HepG2 (cell line): ENCODE measurements around the gene TANGO6. TPM values are rescaled to one million over a fixed set of nuclear protein-coding genes. Genes with fewer than 3 reads are reported as not detected.

ENCODE experiments used
- ELF4 ChIP-seq: sonication (generic); formaldehyde crosslinking; IDR thresholded peaks from 2 replicates; pipeline ENCODE4 v1.5.0; 2020; ENCODE audit warnings: missing genetic modification reagents, mild to moderate bottlenecking, moderate library complexity, borderline replicate concordance
- GABPB1 ChIP-seq: IDR thresholded peaks from 2 replicates; pipeline ENCODE4 v1.6.1; 2016; ENCODE audit warnings: mild to moderate bottlenecking, missing genetic modification reagents, moderate library complexity, missing compliant biosample characterization
- GTF2F1 ChIP-seq: fragments of 150-350 bp; IDR thresholded peaks from 2 replicates; pipeline ENCODE4 v1.6.1; 2014; ENCODE audit warnings: low read length
- HBP1 ChIP-seq: IDR thresholded peaks from 2 replicates; pipeline ENCODE4 v1.6.1; 2016; ENCODE audit warnings: low read depth, control low read depth
- MBD4 ChIP-seq: IDR thresholded peaks from 2 replicates; pipeline ENCODE4 v1.6.1; 2012; ENCODE audit warnings: low read length, inconsistent platforms, borderline replicate concordance
- POGK ChIP-seq: sonication (generic); formaldehyde crosslinking; conservative IDR thresholded peaks from 2 replicates; pipeline ENCODE4 v1.8.0; 2022; ENCODE audit warnings: mild to moderate bottlenecking, moderate library complexity, missing genetic modification reagents
- TRIM22 ChIP-seq: fragments of 450-650 bp; IDR thresholded peaks from 2 replicates; pipeline ENCODE4 v1.6.1; 2017
- ZKSCAN1 ChIP-seq: fragments of 150-350 bp; IDR thresholded peaks from 2 replicates; pipeline ENCODE4 v1.6.1; 2014; ENCODE audit warnings: low read length
- ZNF225 ChIP-seq: sonication (generic); formaldehyde crosslinking; IDR thresholded peaks from 2 replicates; pipeline ENCODE4 v1.4.0; 2020; ENCODE audit warnings: mild to moderate bottlenecking, missing genetic modification reagents
- polyA plus RNA-seq, 8 experiments: library from polyadenylated mRNA; depleted of rRNA in 3 of 8; stranded (reverse) in 7 of 8; unstranded in 1 of 8; fragments of >200 nt; fragmentation: Illumina TruSeq in 4 of 8; extraction: Trizol in 4 of 8; gene quantifications; 2 replicates each; pipeline versions ENCODE4 v1.2.1 to v1.2.3, GENCODE V29; 2011 to 2016; ENCODE audit warnings: low read depth in 4 of 8, missing spikeins in 1 of 8, mixed read lengths in 1 of 8; ENCODE audit not compliant: insufficient read depth in 1 of 8
- total RNA-seq, 5 experiments: library from RNA; depleted of rRNA; stranded (reverse); fragments of >200 nt; fragmentation: Illumina TruSeq; extraction: Trizol; gene quantifications; 2 replicates each; pipeline ENCODE4 v1.2.3, GENCODE V29; 2016; ENCODE audit warnings: low read depth in 1 of 5
- TF ChIP-seq, protein P1 (sequence below): sonication (generic); formaldehyde crosslinking; IDR thresholded peaks from 2 replicates; pipeline ENCODE4 v1.4.0; 2020; ENCODE audit warnings: missing genetic modification reagents, mild to moderate bottlenecking, borderline replicate concordance

Gene TANGO6
- total and polyA plus RNA-seq, 2 of the 13 experiments (the other 11 are each of a cell fraction or from before 2014, with no cell fraction given): 7.2 to 13.3 TPM

DNA sequence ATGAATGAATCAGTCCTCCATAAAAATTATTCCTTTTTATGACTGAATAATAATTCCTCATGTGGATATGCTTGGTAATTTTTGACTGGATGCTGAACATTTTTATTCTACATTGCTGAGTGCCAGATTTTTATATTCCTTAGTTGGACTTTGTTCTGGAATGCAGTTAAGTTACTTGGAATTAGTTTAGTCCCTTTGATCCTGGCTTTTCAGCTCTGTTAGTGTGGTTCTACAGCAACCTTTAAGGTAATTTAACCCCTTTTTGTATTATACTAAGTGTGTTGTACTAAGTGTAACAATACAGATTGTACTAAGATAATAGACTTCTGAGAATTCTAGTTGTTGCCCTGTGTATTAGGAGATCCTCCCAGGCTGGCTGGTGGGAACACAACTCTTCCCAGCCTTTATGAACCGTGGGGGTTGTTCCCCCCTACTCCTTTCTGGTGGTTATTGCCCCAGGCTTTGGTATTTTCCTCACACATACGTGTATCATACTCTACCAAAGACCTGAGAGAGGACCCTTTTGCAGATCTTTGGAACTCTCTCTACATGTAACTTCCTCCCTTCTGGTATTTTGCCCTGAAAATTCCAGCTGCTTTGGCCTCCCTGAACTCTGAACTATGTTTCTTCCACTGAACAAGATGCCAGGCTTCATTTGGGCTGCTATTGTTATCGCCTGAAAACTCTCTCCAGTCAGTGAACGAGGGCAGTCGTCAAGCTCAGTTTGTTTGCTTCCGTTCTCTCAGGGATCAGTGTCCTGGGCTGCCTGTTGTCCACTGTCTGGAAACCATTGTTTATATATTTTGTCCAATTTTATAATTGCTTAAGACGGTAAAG is 30.5 kb downstream of the TANGO6 start (continued):
- no peak for TF ChIP-seq POGK (CRISPR knock-in tag)
- 0 out of 2 replicates have a peak, but pooled peaks have one; percentile 42 for TF ChIP-seq ELF4
- no peak for TF ChIP-seq GABPB1 (CRISPR knock-in tag)
- no peak for TF ChIP-seq ZNF225 (CRISPR knock-in tag)
- TF ChIP-seq ZKSCAN1: no peak
- TF ChIP-seq TRIM22: no peak
- TF ChIP-seq, protein P1, sequence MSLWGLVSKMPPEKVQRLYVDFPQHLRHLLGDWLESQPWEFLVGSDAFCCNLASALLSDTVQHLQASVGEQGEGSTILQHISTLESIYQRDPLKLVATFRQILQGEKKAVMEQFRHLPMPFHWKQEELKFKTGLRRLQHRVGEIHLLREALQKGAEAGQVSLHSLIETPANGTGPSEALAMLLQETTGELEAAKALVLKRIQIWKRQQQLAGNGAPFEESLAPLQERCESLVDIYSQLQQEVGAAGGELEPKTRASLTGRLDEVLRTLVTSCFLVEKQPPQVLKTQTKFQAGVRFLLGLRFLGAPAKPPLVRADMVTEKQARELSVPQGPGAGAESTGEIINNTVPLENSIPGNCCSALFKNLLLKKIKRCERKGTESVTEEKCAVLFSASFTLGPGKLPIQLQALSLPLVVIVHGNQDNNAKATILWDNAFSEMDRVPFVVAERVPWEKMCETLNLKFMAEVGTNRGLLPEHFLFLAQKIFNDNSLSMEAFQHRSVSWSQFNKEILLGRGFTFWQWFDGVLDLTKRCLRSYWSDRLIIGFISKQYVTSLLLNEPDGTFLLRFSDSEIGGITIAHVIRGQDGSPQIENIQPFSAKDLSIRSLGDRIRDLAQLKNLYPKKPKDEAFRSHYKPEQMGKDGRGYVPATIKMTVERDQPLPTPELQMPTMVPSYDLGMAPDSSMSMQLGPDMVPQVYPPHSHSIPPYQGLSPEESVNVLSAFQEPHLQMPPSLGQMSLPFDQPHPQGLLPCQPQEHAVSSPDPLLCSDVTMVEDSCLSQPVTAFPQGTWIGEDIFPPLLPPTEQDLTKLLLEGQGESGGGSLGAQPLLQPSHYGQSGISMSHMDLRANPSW: 0 out of 2 replicates have a peak, but pooled peaks have one; percentile 25
- no peak for TF ChIP-seq HBP1 (CRISPR knock-in tag)
- TF ChIP-seq GTF2F1: no peak
- TF ChIP-seq MBD4: no peak
